BLaER1 treated with 17β-estradiol and CSF1 and Interleukin-3, amounts not matched to agents 10 nM and 100 nM (cell line): ENCODE measurements around the gene NUP93.

ENCODE experiments used
- H3K27ac ChIP-seq, 11 experiments: shearing (Covaris generic); formaldehyde crosslinking; 2 replicates each; pipeline ENCODE4 v1.8.1; 2022
- H3K27me3 ChIP-seq, 11 experiments: shearing (Covaris generic); formaldehyde crosslinking; 2 replicates each; pipeline ENCODE4 v1.8.1; 2022
- H3K36me3 ChIP-seq, 11 experiments: shearing (Covaris generic); formaldehyde crosslinking; 2 replicates each; pipeline ENCODE4 v1.8.1; 2022
- H3K4me1 ChIP-seq, 10 experiments: shearing (Covaris generic); formaldehyde crosslinking; 2 replicates each; pipeline ENCODE4 v1.8.1; 2022
- H3K4me2 ChIP-seq, 11 experiments: shearing (Covaris generic); formaldehyde crosslinking; 2 replicates each; pipeline ENCODE4 v1.8.1; 2022
- H3K4me3 ChIP-seq, 10 experiments: shearing (Covaris generic); formaldehyde crosslinking; 2 replicates each; pipeline ENCODE4 v1.8.1; 2022
- H3K9ac ChIP-seq, 11 experiments: shearing (Covaris generic); formaldehyde crosslinking; 2 replicates each; pipeline ENCODE4 v1.8.1; 2022
- H3K9me3 ChIP-seq, 11 experiments: shearing (Covaris generic); formaldehyde crosslinking; replicated peaks in 1 of 11; 2 replicates each; pipeline ENCODE4 v1.8.1; 2022
- H4K20me1 ChIP-seq, 11 experiments: shearing (Covaris generic); formaldehyde crosslinking; 2 replicates each; pipeline ENCODE4 v1.8.1; 2022
- Cebpa-rat ChIP-seq, 11 experiments: shearing (Covaris generic); IDR thresholded peaks; 2 replicates each; pipeline ENCODE4 v1.8.1; 2022

NUP93 gene

DNA sequence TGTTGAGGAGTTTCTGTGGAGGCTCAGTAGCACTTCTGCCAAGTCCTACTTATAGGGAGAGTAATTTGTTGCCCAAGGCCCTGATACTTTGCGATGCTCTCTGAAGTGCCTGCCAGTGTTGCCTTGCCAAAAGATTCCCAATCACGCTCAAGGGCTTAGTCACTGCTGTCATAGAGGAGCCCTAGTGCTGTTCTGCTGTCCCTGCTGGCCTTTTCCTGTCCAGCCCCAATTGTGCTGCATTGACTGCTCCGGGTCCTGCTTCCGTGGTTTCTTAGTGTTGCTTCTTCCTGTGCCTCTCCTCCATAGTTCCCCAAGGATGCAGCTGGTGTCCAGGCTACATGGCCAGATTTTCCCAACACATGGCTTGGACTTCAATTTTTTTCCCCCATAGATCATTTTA, 13.9 kb downstream of the NUP93 start:
- Histone ChIP-seq H3K4me2 (no peak overlapping the region), H3K27me3 (no peaks in the 10 kb centered on the region), H3K9me3 (peaks cover 0 to 1% (median 0%) of the 10 kb centered on the region in 11 experiments; a peak in 2 of 22 replicates), H3K9ac (no peak overlapping the region), H3K36me3 (peaks cover 8 to 22% (median 13%) of the 10 kb centered on the region in 11 experiments), H4K20me1 (peaks cover 29 to 80% (median 73%) of the 10 kb centered on the region in 11 experiments; a peak in 20 of 22 replicates), H3K4me1 (peaks cover 0 to 12% (median 0%) of the 10 kb centered on the region in 10 experiments; a peak in 5 of 20 replicates), H3K27ac (no peak overlapping the region), H3K4me3 (no peak overlapping the region)
- TF ChIP-seq Cebpa-rat (IDR thresholded peaks at IDR 0.05), result no peak

GRCh38 chr16:56744996-56745640, 15.2 kb downstream of the NUP93 start:
- Histone ChIP-seq H3K4me3 (no peak overlapping the region), H3K9ac (no peak overlapping the region), H3K36me3 (peaks cover 18 to 35% (median 26%) of the 10 kb centered on the region in 11 experiments), H3K4me2 (no peak overlapping the region), H3K27ac (no peak overlapping the region), H4K20me1 (peaks cover 34 to 92% (median 85%) of the 10 kb centered on the region in 11 experiments; a peak in 20 of 22 replicates), H3K27me3 (no peaks in the 10 kb centered on the region), H3K9me3 (no peaks in the 10 kb centered on the region), H3K4me1 (peaks cover 0 to 17% (median 2%) of the 10 kb centered on the region in 10 experiments; a peak in 8 of 20 replicates)
- no peak for TF ChIP-seq Cebpa-rat (IDR thresholded peaks at IDR 0.05)

DNA sequence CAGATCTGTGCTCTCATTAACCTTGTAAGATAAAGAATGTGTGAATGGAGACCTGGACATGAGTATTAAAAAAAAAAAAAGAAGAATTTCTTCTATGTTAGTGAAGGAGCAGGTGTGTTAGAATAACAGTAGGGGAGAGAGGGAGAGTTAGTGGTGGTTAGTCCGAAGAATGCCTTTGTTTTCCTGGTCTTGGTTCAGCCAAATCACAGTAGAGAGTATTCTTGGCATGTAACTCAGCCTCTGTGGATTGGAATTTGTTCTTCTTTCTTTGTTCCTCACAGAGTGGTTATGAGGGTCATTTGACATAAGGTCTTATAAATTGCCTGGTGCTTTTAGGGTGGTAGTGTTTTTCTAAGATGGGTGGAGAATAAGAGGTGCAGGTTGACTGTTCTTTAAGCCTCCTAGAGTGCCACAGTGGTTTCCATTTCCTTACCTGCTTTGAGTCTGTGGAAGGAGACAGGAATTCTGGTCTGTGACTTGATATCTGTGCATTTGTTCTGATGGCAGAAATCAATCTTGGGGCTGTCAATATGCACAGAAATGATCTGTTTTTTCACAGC, 17.6 kb downstream of the NUP93 start:
- Histone ChIP-seq H3K4me2 (no peak overlapping the region), H3K4me1 (peaks cover 0 to 13% (median 2%) of the 10 kb centered on the region in 10 experiments; a peak in 8 of 20 replicates), H4K20me1 (peaks cover 29 to 90% (median 80%) of the 10 kb centered on the region in 11 experiments; a peak in 20 of 22 replicates), H3K4me3 (no peak overlapping the region), H3K36me3 (peaks cover 40 to 60% (median 50%) of the 10 kb centered on the region in 11 experiments), H3K9ac (no peak overlapping the region), H3K27ac (no peak overlapping the region), H3K27me3 (no peaks in the 10 kb centered on the region), H3K9me3 (peaks cover 2 to 14% (median 11%) of the 10 kb centered on the region in 11 experiments; a peak in 14 of 22 replicates)
- TF ChIP-seq Cebpa-rat (IDR thresholded peaks at IDR 0.05), result no peak

DNA sequence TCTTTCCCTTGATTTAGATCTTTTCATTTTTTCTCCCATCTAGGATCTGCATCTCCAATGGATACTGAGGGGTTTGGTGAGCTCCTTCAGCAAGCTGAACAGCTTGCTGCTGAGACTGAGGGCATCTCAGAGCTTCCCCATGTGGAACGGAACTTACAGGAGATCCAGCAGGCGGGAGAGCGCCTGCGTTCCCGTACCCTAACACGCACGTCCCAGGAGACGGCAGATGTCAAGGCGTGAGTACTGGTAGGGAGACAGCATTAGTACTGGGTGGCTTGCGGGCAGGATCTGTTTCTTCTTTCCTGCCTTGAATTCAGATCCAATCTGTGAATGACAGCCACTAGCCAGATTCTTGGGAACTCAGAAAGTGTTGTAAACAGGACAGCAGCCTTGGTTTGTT, 18.3 kb downstream of the NUP93 start:
- H3K36me3 ChIP-seq, result peaks cover 46 to 65% (median 56%) of the 10 kb centered on the region in 11 experiments
- no peak overlapping the region; a peak in 1 of 22 replicates for H3K9ac ChIP-seq
- H3K4me2 ChIP-seq, result no peak overlapping the region
- peaks cover 0 to 13% (median 2%) of the 10 kb centered on the region in 10 experiments; a peak in 8 of 20 replicates for H3K4me1 ChIP-seq
- no peak overlapping the region for H3K27ac ChIP-seq
- H3K4me3 ChIP-seq, result no peak overlapping the region
- TF ChIP-seq Cebpa-rat (IDR thresholded peaks at IDR 0.05), result no peak
- no peaks in the 10 kb centered on the region for H3K27me3 ChIP-seq
- peaks cover 27 to 84% (median 75%) of the 10 kb centered on the region in 11 experiments; a peak in 20 of 22 replicates for H4K20me1 ChIP-seq
- H3K9me3 ChIP-seq, result peaks cover 9 to 20% (median 17%) of the 10 kb centered on the region in 11 experiments; a peak in 19 of 22 replicates

- no peak overlapping the region for H3K4me3 ChIP-seq
- peaks cover 0 to 10% (median 2%) of the 10 kb centered on the region in 10 experiments; a peak in 7 of 20 replicates for H3K4me1 ChIP-seq
- no peak overlapping the region for H3K9ac ChIP-seq
- H3K27ac ChIP-seq, result no peak overlapping the region
- no peaks in the 10 kb centered on the region for H3K27me3 ChIP-seq
- no peak overlapping the region for H3K4me2 ChIP-seq
- no peak for TF ChIP-seq Cebpa-rat (IDR thresholded peaks at IDR 0.05)
- peaks cover 52 to 65% (median 61%) of the 10 kb centered on the region in 11 experiments for H3K36me3 ChIP-seq
- H3K9me3 ChIP-seq, result peaks cover 15 to 26% (median 23%) of the 10 kb centered on the region in 11 experiments
- H4K20me1 ChIP-seq, result peaks cover 20 to 77% (median 68%) of the 10 kb centered on the region in 11 experiments; a peak in 20 of 22 replicates
These were observed 18.9 kb downstream of the NUP93 start for GRCh38 chr16:56748826-56749225.

GRCh38 chr16:56749672-56750491, 20.0 kb downstream of the NUP93 start:
- H3K4me3 ChIP-seq, result no peak overlapping the region
- peaks cover 62 to 74% (median 71%) of the 10 kb centered on the region in 11 experiments for H3K36me3 ChIP-seq
- H3K9ac ChIP-seq, result no peak overlapping the region
- H4K20me1 ChIP-seq, result peaks cover 14 to 67% (median 58%) of the 10 kb centered on the region in 11 experiments; a peak in 19 of 22 replicates
- H3K27ac ChIP-seq, result no peak overlapping the region
- H3K4me2 ChIP-seq, result peak overlapping the region in 1 of 11 experiments; percentile 21; a peak in 1 of 22 replicates
- H3K9me3 ChIP-seq, result peaks cover 25 to 37% (median 34%) of the 10 kb centered on the region in 11 experiments
- H3K27me3 ChIP-seq, result no peaks in the 10 kb centered on the region
- peaks cover 0 to 10% (median 2%) of the 10 kb centered on the region in 10 experiments; a peak in 6 of 20 replicates for H3K4me1 ChIP-seq
- no peak for TF ChIP-seq Cebpa-rat (IDR thresholded peaks at IDR 0.05)

DNA sequence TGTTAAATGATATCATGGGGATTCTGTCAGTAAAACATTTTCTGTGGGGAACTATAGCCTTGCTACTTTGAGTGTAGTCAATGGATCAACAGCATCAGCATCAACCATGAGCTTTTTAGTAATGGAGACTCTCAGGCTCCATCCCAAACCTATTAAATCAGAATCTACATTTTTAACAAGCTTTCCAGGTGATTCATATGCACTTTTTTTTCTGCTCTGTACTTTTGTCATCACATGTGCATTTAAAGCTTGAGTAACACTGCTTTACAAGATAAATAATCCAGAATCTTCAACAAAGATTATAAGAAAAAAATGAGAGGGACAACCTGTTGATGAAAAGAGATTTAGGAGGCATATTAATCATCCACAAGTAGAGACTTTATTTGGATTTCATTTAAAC, 23.5 kb downstream of the NUP93 start:
- no peak overlapping the region for H3K9ac ChIP-seq
- H3K27me3 ChIP-seq, result no peaks in the 10 kb centered on the region
- no peak for TF ChIP-seq Cebpa-rat (IDR thresholded peaks at IDR 0.05)
- H3K4me1 ChIP-seq, result peaks cover 0 to 10% (median 0%) of the 10 kb centered on the region in 10 experiments; a peak in 4 of 20 replicates
- H4K20me1 ChIP-seq, result peaks cover 6 to 57% (median 42%) of the 10 kb centered on the region in 11 experiments; a peak in 18 of 22 replicates
- H3K36me3 ChIP-seq, result peaks cover 76 to 97% (median 87%) of the 10 kb centered on the region in 11 experiments
- H3K4me2 ChIP-seq, result no peak overlapping the region
- H3K9me3 ChIP-seq, result peaks cover 30 to 47% (median 43%) of the 10 kb centered on the region in 11 experiments
- no peak overlapping the region for H3K27ac ChIP-seq
- H3K4me3 ChIP-seq, result no peak overlapping the region

GRCh38 chr16:56755038-56755437, 25.1 kb downstream of the NUP93 start:
- no peak for TF ChIP-seq Cebpa-rat (IDR thresholded peaks at IDR 0.05)
- Histone ChIP-seq H3K4me1 (peaks cover 0 to 5% (median 0%) of the 10 kb centered on the region in 10 experiments; a peak in 4 of 20 replicates), H3K27me3 (no peaks in the 10 kb centered on the region), H3K9ac (no peak overlapping the region), H3K4me3 (0 out of 20 replicates have a peak overlapping the region, but pooled peaks of 1 of the 10 experiments have one; percentile 40), H3K4me2 (no peak overlapping the region), H3K27ac (no peak overlapping the region), H3K36me3 (peaks cover 78 to 97% (median 87%) of the 10 kb centered on the region in 11 experiments), H4K20me1 (peaks cover under 1 to 46% (median 31%) of the 10 kb centered on the region in 11 experiments; a peak in 14 of 22 replicates), H3K9me3 (peaks cover 30 to 47% (median 43%) of the 10 kb centered on the region in 11 experiments)
